Endothelial cell of umbilical vein (primary cell): ENCODE results near the gene EFCAB9. TPM values are rescaled to one million over a fixed set of nuclear protein-coding genes. Genes with fewer than 3 reads are reported as not detected.

ENCODE experiments used
- BruUV-seq: library from RNA; stranded (reverse); fragments of 400-500 nt; replicated peaks from 2 replicates; lab custom pipeline; 2021; lab: Mats Ljungman, UMichigan
- CTCF ChIA-PET: fragments of 300-600, 350-600 bp; sonication (Branson Sonifier 250); formaldehyde crosslinking; loops from one replicate; lab custom pipeline; 2021; ENCODE audit warnings: antibody characterized with exemption, inconsistent platforms; lab: Charles Lee
- POLR2A ChIA-PET: fragments of 300-600, 350-600 bp; sonication (Branson Sonifier 250); formaldehyde crosslinking; loops from one replicate; lab custom pipeline; 2021; ENCODE audit warnings: antibody characterized with exemption, inconsistent platforms; lab: Charles Lee
- DNase-seq: peaks from one replicate; pipeline ENCODE4 v3.0.0-alpha.2; 2011; ENCODE audit warnings: low read depth, low spot score
- FAIRE-seq: peaks from 2 replicates; lab custom pipeline; 2011; peaks lifted over from hg19 to GRCh38; lab: Jason Lieb, UNC
- H2AFZ ChIP-seq: 2 replicates; pipeline ENCODE4 v1.6.0; 2012; ENCODE audit warnings: low read depth, low read length, control low read depth, inconsistent platforms
- H3K27ac ChIP-seq: 2 replicates; pipeline ENCODE4 v1.5.1; 2011; ENCODE audit warnings: low read depth, mild to moderate bottlenecking, control low read depth, low read length, moderate library complexity; ENCODE audit not compliant: insufficient read depth
- H3K27me3 ChIP-seq, 2 experiments: 2 replicates each; pipeline versions ENCODE4 v1.6.0 to v1.6.1; 2011; ENCODE audit warnings: low read length in 2 of 2, mixed read lengths in 1 of 2; ENCODE audit not compliant: control insufficient read depth in 2 of 2, insufficient read depth in 2 of 2
- H3K36me3 ChIP-seq, 2 experiments: 2 replicates in 1 of 2; 3 replicates in 1 of 2; pipeline ENCODE4 v1.5.1; 2011; ENCODE audit warnings: low read length in 2 of 2, mild to moderate bottlenecking in 1 of 2, moderate library complexity in 1 of 2; ENCODE audit not compliant: control insufficient read depth in 2 of 2, insufficient read depth in 2 of 2; ENCODE audit errors: extremely low read depth in 1 of 2
- H3K4me1 ChIP-seq: 3 replicates; pipeline ENCODE4 v1.5.1; 2011; ENCODE audit warnings: mild to moderate bottlenecking, low read length; ENCODE audit not compliant: control insufficient read depth, insufficient read depth; ENCODE audit errors: extremely low read depth
- H3K4me2 ChIP-seq: 2 replicates; pipeline ENCODE4 v1.6.1; 2011; ENCODE audit warnings: low read length, control low read depth, mixed read lengths; ENCODE audit not compliant: insufficient read depth
- H3K4me3 ChIP-seq, 3 experiments: fragments of 200-600 bp in 1 of 3; sonication (generic), shearing (Covaris generic) in 1 of 3; replicated peaks in 1 of 3; 2 replicates each; pipeline ENCODE4 v1.5.1; 2011 to 2016; ENCODE audit warnings: control low read depth in 3 of 3, low read length in 3 of 3, mild to moderate bottlenecking in 2 of 3, inconsistent platforms in 1 of 3, low read depth in 1 of 3, moderate library complexity in 1 of 3; ENCODE audit not compliant: insufficient read depth in 1 of 3
- H3K79me2 ChIP-seq: 2 replicates; pipeline ENCODE4 v1.6.0; 2012; ENCODE audit warnings: low read length, inconsistent platforms; ENCODE audit not compliant: control insufficient read depth, insufficient read depth
- H3K9ac ChIP-seq: replicated peaks from 2 replicates; pipeline ENCODE3; 2011; ENCODE audit warnings: low read length, control low read depth; ENCODE audit not compliant: insufficient read depth; ENCODE audit errors: extremely low read depth
- H3K9me1 ChIP-seq: replicated peaks from 3 replicates; pipeline ENCODE4 v1.6.0; 2011; ENCODE audit warnings: mild to moderate bottlenecking, low read length; ENCODE audit not compliant: control insufficient read depth, insufficient read depth; ENCODE audit errors: extremely low read depth
- H3K9me3 ChIP-seq: replicated peaks from 2 replicates; pipeline ENCODE4 v1.5.1; 2012; ENCODE audit warnings: low read length, inconsistent platforms; ENCODE audit not compliant: control insufficient read depth, insufficient read depth
- H4K20me1 ChIP-seq: replicated peaks from 2 replicates; pipeline ENCODE3; 2011; ENCODE audit warnings: mild to moderate bottlenecking, low read length; ENCODE audit not compliant: control insufficient read depth, insufficient read depth; ENCODE audit errors: extremely low read depth
- EZH2 ChIP-seq: IDR thresholded peaks from 2 replicates; pipeline ENCODE4 v1.6.1; 2012; ENCODE audit warnings: borderline replicate concordance, low read depth, mild to moderate bottlenecking, moderate library complexity, low read length, inconsistent platforms; ENCODE audit not compliant: severe bottlenecking
- FOS ChIP-seq: IDR thresholded peaks from 2 replicates; pipeline ENCODE4 v1.6.1; 2011; ENCODE audit warnings: mild to moderate bottlenecking, low read length, moderate library complexity, borderline replicate concordance; ENCODE audit not compliant: insufficient read depth
- JUN ChIP-seq: IDR thresholded peaks from 2 replicates; pipeline ENCODE4 v1.6.1; 2011; ENCODE audit warnings: borderline replicate concordance, low read depth; ENCODE audit not compliant: insufficient read length, insufficient read depth
- MYC ChIP-seq: IDR thresholded peaks from one replicate; pipeline ENCODE4 v1.6.1; 2011; ENCODE audit warnings: mild to moderate bottlenecking, low read depth, low read length
- POLR2A ChIP-seq: IDR thresholded peaks from 2 replicates; pipeline ENCODE4 v1.6.1; 2012; ENCODE audit warnings: low read depth, mild to moderate bottlenecking, control low read depth, low read length
- POLR2AphosphoS5 ChIP-seq: IDR thresholded peaks from 2 replicates; pipeline ENCODE4 v1.6.1; 2012; ENCODE audit warnings: low read depth, mild to moderate bottlenecking, control low read depth, low read length, moderate library complexity; ENCODE audit not compliant: insufficient read depth
- dilution Hi-C: fragments of 300-500 bp; cut with MboI; formaldehyde crosslinking; loops from one replicate; pipeline ENCODE4 v1.15.0; 2019; ENCODE audit warnings: low sequenced_read_pairs; ENCODE audit not compliant: extremely low pct_ligation_motif_present
- intact Hi-C: fragments of 100-400 bp; cut with micrococcal nuclease; formaldehyde crosslinking; loops from one replicate; pipeline ENCODE4 v1.10.0; 2022
- polyA plus RNA-seq, 4 experiments: library from polyadenylated mRNA; depleted of rRNA in 3 of 4; stranded (reverse) in 3 of 4; unstranded in 1 of 4; fragments of >200 nt; gene quantifications; 2 replicates each; pipeline versions ENCODE4 v1.2.1 to v1.2.3, GENCODE V29; 2011 to 2012; ENCODE audit warnings: missing spikeins in 1 of 4
- total RNA-seq: library from RNA; stranded (reverse); gene quantifications from 2 replicates; pipeline ENCODE4 v1.2.3, GENCODE V29; 2021
- TF ChIP-seq, protein P1 (sequence below): IDR thresholded peaks from 2 replicates; pipeline ENCODE4 v1.6.1; 2011; ENCODE audit not compliant: insufficient read depth, insufficient read length

The EFCAB9 gene
- total and polyA plus RNA-seq, 2 donors (not counting 3 experiments of a cell fraction or from before 2014, with no cell fraction given): not detected

DNA sequence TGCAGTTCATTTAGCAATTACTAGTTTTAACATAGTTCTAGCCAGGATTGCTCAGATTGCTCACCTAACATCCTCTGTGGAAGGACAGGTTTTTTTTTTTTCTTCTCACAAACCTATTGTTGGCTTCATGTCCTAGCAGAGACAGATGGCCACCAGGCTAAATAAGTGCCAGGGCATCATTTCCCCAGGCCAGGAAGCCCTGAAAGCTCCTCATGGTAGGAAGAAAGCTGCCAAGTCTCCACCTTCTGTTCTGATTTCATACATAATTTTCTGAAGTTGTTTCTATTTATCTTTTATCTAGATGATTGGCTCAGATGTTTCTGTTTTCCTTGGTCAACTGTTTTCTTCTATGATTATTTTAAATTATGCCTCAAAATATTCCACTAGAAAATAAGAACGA, 31.0 kb downstream of the EFCAB9 start:
- Histone ChIP-seq H3K79me2 (peaks cover 7% of the 10 kb centered on the region), H3K4me1 (no peaks in the 10 kb centered on the region), H3K36me3 (peaks cover 0 to 4% of the 10 kb centered on the region in 2 experiments), H3K27me3 (no peaks in the 10 kb centered on the region), H3K27ac (no peak overlapping the region), H3K4me3 (no peak overlapping the region), H4K20me1 (peaks cover 7% of the 10 kb centered on the region), H2AFZ (no peak overlapping the region), H3K9me3 (no peaks in the 10 kb centered on the region), H3K4me2 (no peak overlapping the region), H3K9me1 (no peaks in the 10 kb centered on the region), H3K9ac (no peak overlapping the region)
- TF ChIP-seq FOS: no peak
- no peak for TF ChIP-seq POLR2A
- no peak for TF ChIP-seq MYC
- no peak for DNase-seq
- ChIA-PET POLR2A (no interaction called here), CTCF (no interaction called here)
- FAIRE-seq: no peak
- BruUV-seq: no TSS peak
- dilution Hi-C loops (no loop called here), intact Hi-C loops (no loop called here)

DNA sequence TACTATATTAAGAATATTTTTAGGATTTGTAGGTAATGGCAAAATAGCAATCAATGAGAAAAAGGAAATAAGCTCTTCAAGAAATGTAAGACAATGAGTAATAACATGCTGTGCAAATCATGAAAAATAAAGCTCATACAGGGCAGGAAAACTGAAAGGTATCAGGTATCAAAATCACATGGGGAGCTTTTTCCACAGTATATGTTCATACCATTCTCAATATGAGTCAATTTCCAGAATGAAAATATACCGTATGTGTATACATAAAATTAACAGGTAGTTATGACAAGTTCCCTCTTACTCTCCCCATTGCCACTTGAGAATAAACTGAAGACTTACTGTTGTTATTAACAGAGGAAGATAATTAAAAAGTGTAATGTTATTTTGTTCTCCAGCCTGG, 35.9 kb downstream of the EFCAB9 start:
- dilution Hi-C loops: no loop called here
- ChIA-PET CTCF (interaction anchor here (1.0 to 1.1 kb wide), 3 partner anchors 40 to 318 kb away, joined by 3 to 4 read pairs (median 3); partner anchors contain the start of gene STK10), POLR2A (no interaction called here)
- Histone ChIP-seq H3K27ac (no peak overlapping the region), H3K79me2 (no peaks in the 10 kb centered on the region), H3K9me3 (no peaks in the 10 kb centered on the region), H2AFZ (no peak overlapping the region), H4K20me1 (no peaks in the 10 kb centered on the region), H3K4me3 (no peak overlapping the region), H3K27me3 (no peaks in the 10 kb centered on the region), H3K4me1 (no peaks in the 10 kb centered on the region), H3K36me3 (peaks cover 2 to 3% of the 10 kb centered on the region in 2 experiments), H3K9me1 (peaks cover 2% of the 10 kb centered on the region), H3K9ac (no peak overlapping the region), H3K4me2 (no peak overlapping the region)
- DNase-seq: no peak
- intact Hi-C loops: no loop called here
- BruUV-seq: no TSS peak
- TF ChIP-seq POLR2AphosphoS5 (no peak), JUN (no peak), POLR2A (no peak), EZH2 (no peak), MYC (no peak)
- TF ChIP-seq, protein P1, sequence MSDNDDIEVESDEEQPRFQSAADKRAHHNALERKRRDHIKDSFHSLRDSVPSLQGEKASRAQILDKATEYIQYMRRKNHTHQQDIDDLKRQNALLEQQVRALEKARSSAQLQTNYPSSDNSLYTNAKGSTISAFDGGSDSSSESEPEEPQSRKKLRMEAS: no peak
- FAIRE-seq: no peak
